GM19467 (cell line): Measurements from ENCODE around the gene PEA15.

Experiments
- ATAC-seq: cut with Tn5 transposase; IDR thresholded peaks from one replicate; pipeline ENCODE4 v1.9.1; 2021; ENCODE audit warnings: mild to moderate bottlenecking, moderate library complexity; ENCODE audit not compliant: unreplicated experiment

The PEA15 gene

GRCh38 chr1:160178731-160179130 lies 26.5 kb upstream of the PEA15 start:
- no peak for ATAC-seq

- ATAC-seq = no peak
Measured at GRCh38 chr1:160179336-160179735, 25.8 kb upstream of the PEA15 start.

- ATAC-seq = no peak
Measured at GRCh38 chr1:160186246-160186645, 18.9 kb upstream of the PEA15 start.

- ATAC-seq = no peak
Measured at GRCh38 chr1:160186729-160187128, 18.5 kb upstream of the PEA15 start.

DNA sequence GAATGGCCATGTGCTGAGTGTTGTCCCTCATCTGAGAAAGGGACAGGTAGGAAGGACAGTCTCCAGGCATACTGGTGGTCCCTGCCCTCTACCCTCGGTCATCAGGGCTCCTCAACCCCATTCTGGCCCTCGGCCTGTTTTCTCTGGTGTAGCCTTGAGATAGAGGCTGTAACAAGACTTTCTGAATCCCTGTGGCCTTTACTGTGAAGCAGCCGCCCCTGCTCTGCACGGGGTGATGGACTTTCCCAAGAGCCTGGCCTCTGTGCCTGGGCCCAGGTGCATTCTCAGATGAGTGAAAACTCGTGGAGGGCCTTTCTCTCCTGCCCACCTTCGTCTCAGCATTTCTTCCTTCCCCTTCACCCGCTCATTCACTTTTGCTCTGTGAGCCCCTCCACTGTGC lies 17.8 kb upstream of the PEA15 start:
- ATAC-seq = no peak

- ATAC-seq = no peak
Measured at GRCh38 chr1:160188341-160188740, 16.8 kb upstream of the PEA15 start.

DNA sequence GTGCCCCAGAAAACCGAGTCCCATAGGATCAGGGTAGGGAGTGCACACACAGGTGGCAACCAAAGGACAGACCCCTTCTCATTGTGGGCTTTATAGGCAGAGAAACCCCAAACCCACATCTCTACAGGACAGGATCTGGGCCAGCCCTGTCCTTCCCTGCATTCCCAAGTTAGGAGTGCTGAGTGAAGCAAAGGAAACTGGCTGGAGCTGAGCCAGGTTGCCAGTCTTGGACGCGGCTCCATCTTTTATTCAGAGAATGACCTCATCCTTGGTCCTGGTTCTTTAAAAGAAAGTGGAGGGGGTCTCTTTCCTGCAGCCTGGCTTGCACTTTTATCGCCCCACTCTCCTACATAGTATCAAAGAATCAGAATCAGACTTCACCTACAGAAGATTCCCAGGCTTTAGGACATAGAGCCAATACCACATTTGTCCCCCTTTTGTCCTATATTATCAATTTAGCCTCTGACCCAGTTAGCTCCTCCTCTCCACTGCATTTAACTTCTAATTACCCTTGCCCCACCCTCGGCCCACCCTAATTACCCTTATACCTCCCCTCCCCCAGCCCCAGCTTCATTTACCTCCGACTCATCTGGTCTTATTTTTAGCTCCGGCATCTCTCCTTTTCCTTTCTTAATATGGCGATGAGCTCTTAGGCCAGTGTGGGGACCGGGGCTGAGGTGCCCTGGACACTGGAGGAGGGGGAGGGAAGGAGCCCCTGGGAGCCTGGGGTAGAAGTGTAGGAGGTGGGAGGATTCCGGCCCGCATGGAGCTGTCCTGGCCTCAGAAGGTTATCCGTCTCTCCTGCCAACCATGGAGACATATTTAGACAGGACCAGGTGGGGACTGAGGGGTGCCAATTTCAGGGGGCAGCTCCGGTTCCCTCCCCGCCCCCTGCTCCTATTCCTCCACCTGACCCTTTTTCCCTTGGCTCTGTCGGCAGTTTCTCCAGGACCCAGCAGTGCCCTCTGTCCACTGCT lies 15.2 kb upstream of the PEA15 start, which contains the start of gene CASQ1:
Gene CASQ1 (plus strand): TSS at position 927 of the 977 bp plus-strand sequence. CDS start 177 bp downstream, outside the sequence.
- ATAC-seq = no peak

DNA sequence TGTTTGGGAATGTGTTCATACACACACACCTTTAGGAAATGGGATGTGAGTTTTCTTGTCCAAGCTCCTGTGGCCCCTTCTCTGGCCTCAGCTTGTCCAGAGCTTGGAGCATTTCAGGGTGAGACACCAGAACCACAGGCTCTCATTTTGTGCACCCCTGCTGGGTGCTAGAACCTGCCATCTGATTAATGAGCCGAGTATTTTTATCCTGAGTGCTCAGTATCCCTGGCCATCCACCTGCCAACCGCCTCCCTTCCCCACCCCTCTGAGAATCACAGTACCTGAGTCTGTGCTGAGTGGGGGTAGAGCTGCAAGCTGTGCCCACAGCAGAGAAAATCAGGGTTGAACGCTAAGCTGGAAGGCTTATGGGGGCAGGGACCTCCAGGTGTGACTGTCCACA lies 13.4 kb upstream of the PEA15 start:
- ATAC-seq = no peak

- ATAC-seq = no peak
Measured at GRCh38 chr1:160192234-160192633, 12.9 kb upstream of the PEA15 start.

- peak; percentile 50 for ATAC-seq
Measured at GRCh38 chr1:160193091-160193819, 11.9 kb upstream of the PEA15 start.

DNA sequence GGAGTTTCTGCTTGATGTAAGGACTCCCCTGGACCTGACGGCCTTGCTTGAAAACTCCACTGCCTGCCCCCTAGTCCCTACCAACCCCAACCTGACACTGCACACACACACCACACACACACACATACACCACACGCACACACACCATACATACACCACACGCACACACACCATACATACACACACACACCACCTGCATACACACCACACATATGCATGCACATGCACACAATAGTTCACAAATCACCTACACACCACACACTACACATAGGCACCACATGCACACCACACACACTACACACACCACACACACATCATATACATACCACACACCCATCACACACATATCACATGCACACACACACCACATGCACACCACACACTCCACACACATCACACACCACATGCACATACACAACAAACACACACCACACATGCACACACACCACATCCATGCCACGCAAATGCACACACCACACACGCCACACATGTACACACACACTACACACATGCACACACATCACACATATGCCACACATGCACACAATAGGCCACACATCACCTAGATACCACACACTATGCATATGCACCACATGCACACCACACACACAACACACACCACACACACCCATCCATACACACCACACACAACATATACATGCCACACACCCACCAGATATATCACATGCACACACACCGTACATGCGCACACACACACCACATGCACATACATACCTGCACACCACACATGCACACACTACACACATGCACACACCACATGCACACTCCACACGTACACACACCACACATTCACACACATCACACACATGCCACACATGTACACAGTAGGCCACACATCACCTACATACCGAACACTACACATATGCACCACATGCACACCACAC lies 11.1 kb upstream of the PEA15 start:
- ATAC-seq = no peak

- no peak for ATAC-seq
Measured at GRCh38 chr1:160194737-160195059, 10.5 kb upstream of the PEA15 start.

GRCh38 chr1:160196143-160196542 lies 9.0 kb upstream of the PEA15 start:
- ATAC-seq = no peak

GRCh38 chr1:160197231-160197630 lies 8.0 kb upstream of the PEA15 start:
- ATAC-seq = no peak

DNA sequence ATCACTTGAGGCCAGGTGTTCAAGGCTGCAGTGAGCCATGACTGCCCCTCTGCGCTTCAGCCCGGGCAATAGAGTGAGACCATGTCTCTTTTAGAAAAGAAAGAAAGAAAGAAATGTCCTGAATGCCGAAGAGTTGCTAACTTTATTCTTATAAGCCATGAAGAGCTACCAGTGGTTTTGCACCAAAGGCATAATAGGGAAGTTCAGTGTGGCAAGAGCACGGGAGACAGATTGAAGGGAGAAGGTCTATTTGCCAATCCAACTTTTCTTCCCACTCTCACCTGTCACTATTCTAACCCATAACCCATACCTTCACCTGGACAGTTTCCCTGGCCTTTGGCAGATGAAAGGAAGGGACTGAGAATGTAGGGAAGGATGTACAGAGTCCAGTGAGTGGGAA lies 4.4 kb upstream of the PEA15 start:
- no peak for ATAC-seq

GRCh38 chr1:160204526-160205241 lies 500 bp upstream of the PEA15 start:
- ATAC-seq = peak; percentile 48

DNA sequence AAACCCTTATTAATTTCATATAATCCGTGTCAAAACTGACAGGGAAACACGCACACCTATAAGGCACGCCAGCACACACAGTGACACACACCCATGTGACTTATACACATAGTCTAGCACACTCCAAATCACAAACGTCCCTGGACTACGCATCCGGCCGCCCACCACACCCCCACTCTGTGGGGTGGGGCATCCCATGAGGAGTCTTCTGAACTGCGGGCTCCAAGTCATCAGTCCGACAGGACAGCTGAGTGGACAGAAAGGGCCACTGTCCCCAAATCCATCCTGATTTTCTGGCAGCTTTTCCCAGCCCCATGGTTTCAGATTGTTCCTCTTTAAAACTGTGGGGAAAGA lies 829 bp downstream of the PEA15 start:
- peak; percentile 37 for ATAC-seq

- ATAC-seq = no peak
Measured at GRCh38 chr1:160206421-160207117, 1.4 kb downstream of the PEA15 start.

DNA sequence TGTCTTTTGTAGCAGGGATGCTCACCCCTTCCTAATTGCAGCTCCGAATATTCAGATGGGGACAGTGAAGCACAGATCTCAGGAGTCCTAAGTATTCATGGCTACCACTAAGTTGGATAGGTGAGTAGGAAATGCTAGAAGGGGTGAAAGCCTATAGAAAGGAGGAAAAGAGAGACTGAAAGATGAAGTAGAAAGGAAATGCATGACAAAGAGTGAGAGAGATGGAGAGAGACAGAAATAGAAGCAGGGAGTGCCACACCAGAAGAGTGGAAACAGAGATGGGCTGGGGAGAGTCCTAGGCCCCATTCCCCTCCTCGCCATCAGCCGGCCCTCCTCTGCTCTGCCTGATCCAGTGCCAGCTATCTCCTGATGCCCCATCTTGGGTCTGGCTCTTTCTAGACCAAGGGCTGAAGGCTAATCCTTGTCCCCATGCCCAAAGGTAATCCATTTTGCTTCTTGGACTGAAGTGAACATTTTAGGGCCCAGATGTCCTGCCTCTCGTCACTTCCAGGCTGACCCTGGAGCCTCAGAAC lies 2.0 kb downstream of the PEA15 start:
- no peak for ATAC-seq
